ENCODE data around the gene VRK3. TPM values are rescaled to one million over a fixed set of nuclear protein-coding genes. Genes with fewer than 3 reads are reported as not detected.

The VRK3 gene
- total RNA-seq, 1 donor from 2014 or later: 27.6 TPM

GRCh38 chr19:49978324-49978723, 46.8 kb downstream of the VRK3 start:
- peaks cover 44 to 55% of the 10 kb centered on the region in 2 donors for H3K36me3 ChIP-seq
- no peaks in the 10 kb centered on the region for H3K9me3 ChIP-seq
- H3K4me1 ChIP-seq: no peaks in the 10 kb centered on the region
- H3K27me3 ChIP-seq: no peaks in the 10 kb centered on the region
- no peak overlapping the region for H3K27ac ChIP-seq
- no peak for TF ChIP-seq CTCF (IDR thresholded peaks at IDR 0.05)
- H3K4me3 ChIP-seq: no peak overlapping the region
- no peak for DNase-seq (ENCODE audit: low spot score in 2 of 2)
- intact Hi-C loops (cut with DNase I): no loop called here

GRCh38 chr19:49977881-49978280, 47.3 kb downstream of the VRK3 start:
- DNase-seq (ENCODE audit: low spot score in 2 of 2): no peak
- Histone ChIP-seq H3K36me3 (peaks cover 44 to 55% of the 10 kb centered on the region in 2 donors), H3K27ac (no peak overlapping the region), H3K4me1 (no peaks in the 10 kb centered on the region), H3K9me3 (no peaks in the 10 kb centered on the region), H3K27me3 (no peaks in the 10 kb centered on the region), H3K4me3 (no peak overlapping the region)
- intact Hi-C loops (cut with DNase I): no loop called here
- TF ChIP-seq CTCF (IDR thresholded peaks at IDR 0.05): no peak

- Histone ChIP-seq H3K27me3 (no peaks in the 10 kb centered on the region), H3K27ac (no peak overlapping the region), H3K4me1 (no peaks in the 10 kb centered on the region), H3K4me3 (no peak overlapping the region), H3K9me3 (no peaks in the 10 kb centered on the region), H3K36me3 (peaks cover 44 to 52% of the 10 kb centered on the region in 2 donors)
- intact Hi-C loops (cut with DNase I): no loop called here
- DNase-seq (ENCODE audit: low spot score in 2 of 2): no peak
- no peak for TF ChIP-seq CTCF (IDR thresholded peaks at IDR 0.05)
Measured at GRCh38 chr19:49977076-49977475, 48.1 kb downstream of the VRK3 start.

- Histone ChIP-seq H3K4me1 (no peaks in the 10 kb centered on the region), H3K36me3 (peaks cover 38 to 52% of the 10 kb centered on the region in 2 donors)
- intact Hi-C loops (cut with DNase I): no loop called here
Measured at GRCh38 chr19:49976496-49976895, 48.7 kb downstream of the VRK3 start.

GRCh38 chr19:49975051-49975450, 50.1 kb downstream of the VRK3 start:
- no peaks in the 10 kb centered on the region for H3K27me3 ChIP-seq
- DNase-seq (ENCODE audit: low spot score in 2 of 2): no peak
- no peak overlapping the region for H3K4me3 ChIP-seq
- no peak for TF ChIP-seq CTCF (IDR thresholded peaks at IDR 0.05)
- peaks cover 34 to 44% of the 10 kb centered on the region in 2 donors for H3K36me3 ChIP-seq
- intact Hi-C loops (cut with DNase I): no loop called here
- no peak overlapping the region for H3K27ac ChIP-seq
- no peaks in the 10 kb centered on the region for H3K4me1 ChIP-seq
- no peaks in the 10 kb centered on the region for H3K9me3 ChIP-seq

More at GRCh38 chr19:49976496-49976895, 48.7 kb downstream of the VRK3 start:
- TF ChIP-seq CTCF (IDR thresholded peaks at IDR 0.05): no peak
- no peak for DNase-seq (ENCODE audit: low spot score in 2 of 2)
- Histone ChIP-seq H3K27ac (no peak overlapping the region), H3K9me3 (no peaks in the 10 kb centered on the region), H3K4me3 (no peak overlapping the region), H3K27me3 (no peaks in the 10 kb centered on the region)

GRCh38 chr19:49973987-49974386, 51.2 kb downstream of the VRK3 start:
- intact Hi-C loops (cut with DNase I): no loop called here
- no peak overlapping the region for H3K27ac ChIP-seq
- peaks cover 31 to 37% of the 10 kb centered on the region in 2 donors for H3K36me3 ChIP-seq
- no peak for DNase-seq (ENCODE audit: low spot score in 2 of 2)
- H3K27me3 ChIP-seq: no peaks in the 10 kb centered on the region
- H3K4me1 ChIP-seq: no peaks in the 10 kb centered on the region
- no peak overlapping the region for H3K4me3 ChIP-seq
- TF ChIP-seq CTCF (IDR thresholded peaks at IDR 0.05): no peak
- no peaks in the 10 kb centered on the region for H3K9me3 ChIP-seq
